ENCODE measurements around the gene EEF1A2. TPM values are rescaled to one million over a fixed set of nuclear protein-coding genes. Genes with fewer than 3 reads are reported as not detected.
A peak's percentile ranks its signal among the peaks of the same experiment; 100 is the strongest.

EEF1A2 gene
- total and polyA plus RNA-seq, 2 donors from 2014 or later, result 1.5 to 18.1 TPM

DNA sequence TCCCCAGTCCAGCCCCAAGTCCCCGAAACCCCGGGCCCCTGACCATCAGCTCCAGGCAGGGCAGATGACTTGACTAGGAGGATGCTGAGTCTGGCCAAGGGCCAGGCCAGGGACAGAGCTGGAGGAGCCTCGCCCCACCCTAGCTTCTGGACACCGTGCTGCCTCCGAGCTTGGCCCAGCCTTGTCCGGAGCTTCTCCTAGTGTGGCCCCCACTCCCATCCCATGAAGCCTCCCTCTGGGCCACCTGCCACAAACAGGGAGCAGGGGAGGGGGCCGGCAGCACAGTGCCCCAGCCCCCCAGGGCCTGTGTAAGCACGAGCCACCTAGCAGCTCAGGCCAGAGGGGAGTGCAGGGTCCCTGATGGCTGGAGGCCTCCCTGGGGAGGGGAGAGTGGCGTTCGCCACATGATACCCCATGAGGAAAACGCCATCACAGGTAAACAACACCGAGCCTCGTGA lies 5.3 kb downstream of the EEF1A2 start:
- Histone ChIP-seq H3K4me1 (ENCODE audit: control insufficient read depth in 2 of 3, insufficient read depth in 2 of 3, low read depth in 1 of 3, low read length in 3 of 3) (no peaks in the 10 kb centered on the region), H3K9me3 (ENCODE audit: control insufficient read depth in 2 of 3, insufficient read depth in 1 of 3, low read length in 3 of 3) (no peaks in the 10 kb centered on the region), H3K27me3 (ENCODE audit: control insufficient read depth, insufficient read depth, low read length) (peaks cover 2% of the 10 kb centered on the region), H3K27ac (ENCODE audit: low read depth in 2 of 2, low read length in 2 of 2) (no peak overlapping the region), H3K36me3 (ENCODE audit: control insufficient read depth in 2 of 3, insufficient read depth in 3 of 3, low read length in 3 of 3) (no peaks in the 10 kb centered on the region), H3K4me3 (ENCODE audit: low read length in 3 of 3) (no peak overlapping the region), H3K9ac (ENCODE audit: low read length in 3 of 3) (no peak overlapping the region)
- TF ChIP-seq, protein P1, sequence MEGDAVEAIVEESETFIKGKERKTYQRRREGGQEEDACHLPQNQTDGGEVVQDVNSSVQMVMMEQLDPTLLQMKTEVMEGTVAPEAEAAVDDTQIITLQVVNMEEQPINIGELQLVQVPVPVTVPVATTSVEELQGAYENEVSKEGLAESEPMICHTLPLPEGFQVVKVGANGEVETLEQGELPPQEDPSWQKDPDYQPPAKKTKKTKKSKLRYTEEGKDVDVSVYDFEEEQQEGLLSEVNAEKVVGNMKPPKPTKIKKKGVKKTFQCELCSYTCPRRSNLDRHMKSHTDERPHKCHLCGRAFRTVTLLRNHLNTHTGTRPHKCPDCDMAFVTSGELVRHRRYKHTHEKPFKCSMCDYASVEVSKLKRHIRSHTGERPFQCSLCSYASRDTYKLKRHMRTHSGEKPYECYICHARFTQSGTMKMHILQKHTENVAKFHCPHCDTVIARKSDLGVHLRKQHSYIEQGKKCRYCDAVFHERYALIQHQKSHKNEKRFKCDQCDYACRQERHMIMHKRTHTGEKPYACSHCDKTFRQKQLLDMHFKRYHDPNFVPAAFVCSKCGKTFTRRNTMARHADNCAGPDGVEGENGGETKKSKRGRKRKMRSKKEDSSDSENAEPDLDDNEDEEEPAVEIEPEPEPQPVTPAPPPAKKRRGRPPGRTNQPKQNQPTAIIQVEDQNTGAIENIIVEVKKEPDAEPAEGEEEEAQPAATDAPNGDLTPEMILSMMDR (IDR thresholded peaks at IDR 0.05; ENCODE audit: borderline replicate concordance, extremely low read depth, insufficient read depth), result no peak
- intact Hi-C loops (cut with DNase I), result no loop called here
- DNase-seq (peak in 1 of 5 donors; percentile 61), FAIRE-seq (no peak)

DNA sequence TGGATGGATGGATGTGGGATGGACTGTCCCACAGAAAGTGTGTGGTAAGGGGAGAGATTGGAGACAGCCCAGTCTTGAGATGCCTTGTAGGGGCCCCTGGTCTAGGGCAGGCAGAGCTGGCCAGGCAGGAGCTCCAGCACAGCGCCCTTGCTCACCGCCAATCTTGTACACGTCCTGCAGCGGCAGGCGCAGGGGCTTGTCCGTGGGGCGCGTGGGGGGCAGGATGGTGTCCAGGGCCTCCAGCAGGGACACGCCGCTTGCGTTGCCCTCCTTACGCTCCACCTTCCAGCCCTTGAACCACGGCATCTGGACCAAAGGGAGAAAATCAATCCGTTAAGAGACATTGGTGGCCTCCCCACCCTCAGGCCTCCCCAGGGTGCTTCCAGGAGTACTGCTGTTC lies 5.9 kb downstream of the EEF1A2 start:
- Histone ChIP-seq H3K36me3 (ENCODE audit: control insufficient read depth in 2 of 3, insufficient read depth in 3 of 3, low read length in 3 of 3) (no peaks in the 10 kb centered on the region), H3K4me1 (ENCODE audit: control insufficient read depth in 2 of 3, insufficient read depth in 2 of 3, low read depth in 1 of 3, low read length in 3 of 3) (no peaks in the 10 kb centered on the region), H3K4me3 (ENCODE audit: low read length in 3 of 3) (no peak overlapping the region), H3K27me3 (ENCODE audit: control insufficient read depth, insufficient read depth, low read length) (peaks cover 2% of the 10 kb centered on the region), H3K27ac (ENCODE audit: low read depth in 2 of 2, low read length in 2 of 2) (no peak overlapping the region), H3K9ac (ENCODE audit: low read length in 3 of 3) (no peak overlapping the region), H3K9me3 (ENCODE audit: control insufficient read depth in 2 of 3, insufficient read depth in 1 of 3, low read length in 3 of 3) (no peaks in the 10 kb centered on the region)
- FAIRE-seq (no peak), DNase-seq (peak in 1 of 5 donors; percentile 56)
- intact Hi-C loops (cut with DNase I), result no loop called here
- TF ChIP-seq, protein P1 (IDR thresholded peaks at IDR 0.05; ENCODE audit: borderline replicate concordance, extremely low read depth, insufficient read depth), result no peak

- Histone ChIP-seq H3K27ac (ENCODE audit: low read depth in 2 of 2, low read length in 2 of 2) (no peak overlapping the region), H3K9ac (ENCODE audit: low read length in 3 of 3) (no peak overlapping the region), H3K36me3 (ENCODE audit: control insufficient read depth in 2 of 3, insufficient read depth in 3 of 3, low read length in 3 of 3) (no peaks in the 10 kb centered on the region), H3K27me3 (ENCODE audit: control insufficient read depth, insufficient read depth, low read length) (peaks cover 2% of the 10 kb centered on the region), H3K4me3 (ENCODE audit: low read length in 3 of 3) (no peak overlapping the region), H3K4me1 (ENCODE audit: control insufficient read depth in 2 of 3, insufficient read depth in 2 of 3, low read depth in 1 of 3, low read length in 3 of 3) (no peaks in the 10 kb centered on the region), H3K9me3 (ENCODE audit: control insufficient read depth in 2 of 3, insufficient read depth in 1 of 3, low read length in 3 of 3) (no peaks in the 10 kb centered on the region)
- no peak for DNase-seq
- no peak for FAIRE-seq
- TF ChIP-seq, protein P1 (IDR thresholded peaks at IDR 0.05; ENCODE audit: borderline replicate concordance, extremely low read depth, insufficient read depth), result no peak
- intact Hi-C loops (cut with DNase I), result no loop called here
Observed at GRCh38 chr20:63492518-63492917, 6.4 kb downstream of the EEF1A2 start.

GRCh38 chr20:63491635-63492230 lies 7.2 kb downstream of the EEF1A2 start:
- H3K27ac ChIP-seq (ENCODE audit: low read depth in 2 of 2, low read length in 2 of 2), result no peak overlapping the region
- DNase-seq (peak in 1 of 5 donors; percentile 7), FAIRE-seq (no peak)
- H3K36me3 ChIP-seq (ENCODE audit: control insufficient read depth in 2 of 3, insufficient read depth in 3 of 3, low read length in 3 of 3), result no peaks in the 10 kb centered on the region
- TF ChIP-seq, protein P1 (IDR thresholded peaks at IDR 0.05; ENCODE audit: borderline replicate concordance, extremely low read depth, insufficient read depth), result no peak
- intact Hi-C loops (cut with DNase I), result no loop called here
- no peaks in the 10 kb centered on the region for H3K9me3 ChIP-seq (ENCODE audit: control insufficient read depth in 2 of 3, insufficient read depth in 1 of 3, low read length in 3 of 3)
- no peaks in the 10 kb centered on the region for H3K4me1 ChIP-seq (ENCODE audit: control insufficient read depth in 2 of 3, insufficient read depth in 2 of 3, low read depth in 1 of 3, low read length in 3 of 3)
- H3K4me3 ChIP-seq (ENCODE audit: low read length in 3 of 3), result no peak overlapping the region
- peaks cover 2% of the 10 kb centered on the region for H3K27me3 ChIP-seq (ENCODE audit: control insufficient read depth, insufficient read depth, low read length)
- no peak overlapping the region for H3K9ac ChIP-seq (ENCODE audit: low read length in 3 of 3)

All from kidney (tissue), 14 donors.